ENCODE measurements around the gene TMEM140.

TMEM140 gene

DNA sequence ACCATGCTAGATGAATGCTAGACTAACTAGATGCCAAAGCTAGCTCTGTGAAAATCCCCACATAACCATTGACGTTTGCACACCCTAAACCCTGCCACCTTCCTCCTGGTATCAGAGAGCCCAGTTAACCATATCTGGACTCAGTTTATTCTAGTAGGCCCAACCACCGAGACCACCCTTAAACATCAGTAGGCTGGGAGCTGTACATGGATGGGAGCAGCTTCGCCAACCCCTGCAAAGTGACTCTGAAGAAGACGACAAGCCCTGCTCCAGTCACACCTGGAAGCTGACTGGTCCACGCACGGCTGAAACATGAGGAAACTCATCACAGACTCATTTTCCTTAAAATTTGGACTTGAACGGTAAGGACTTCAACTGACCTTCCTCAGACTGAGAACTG, 27.1 kb downstream of the TMEM140 start:
- DNase-seq (ENCODE audit: low spot score) = no peak

DNA sequence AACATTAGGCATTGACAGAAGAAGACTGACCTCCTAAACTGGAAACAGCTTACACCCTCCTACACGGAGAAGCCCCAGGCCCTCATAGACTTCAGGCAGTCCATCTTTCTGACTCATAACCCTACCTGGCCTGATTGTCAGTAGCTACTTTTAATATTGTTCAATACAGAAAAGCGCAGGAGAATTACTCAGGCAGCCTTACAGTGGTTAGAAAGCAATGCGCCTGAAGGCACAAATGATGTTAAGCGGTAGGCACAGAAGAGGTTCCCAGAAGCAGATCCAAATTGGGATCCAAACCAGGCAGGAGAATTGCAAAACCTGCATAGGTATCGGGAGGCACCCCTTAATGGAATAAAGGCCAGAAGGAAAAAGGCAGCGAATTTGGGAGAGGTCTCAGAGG, 28.1 kb downstream of the TMEM140 start:
- no peak for DNase-seq (ENCODE audit: low spot score)

DNA sequence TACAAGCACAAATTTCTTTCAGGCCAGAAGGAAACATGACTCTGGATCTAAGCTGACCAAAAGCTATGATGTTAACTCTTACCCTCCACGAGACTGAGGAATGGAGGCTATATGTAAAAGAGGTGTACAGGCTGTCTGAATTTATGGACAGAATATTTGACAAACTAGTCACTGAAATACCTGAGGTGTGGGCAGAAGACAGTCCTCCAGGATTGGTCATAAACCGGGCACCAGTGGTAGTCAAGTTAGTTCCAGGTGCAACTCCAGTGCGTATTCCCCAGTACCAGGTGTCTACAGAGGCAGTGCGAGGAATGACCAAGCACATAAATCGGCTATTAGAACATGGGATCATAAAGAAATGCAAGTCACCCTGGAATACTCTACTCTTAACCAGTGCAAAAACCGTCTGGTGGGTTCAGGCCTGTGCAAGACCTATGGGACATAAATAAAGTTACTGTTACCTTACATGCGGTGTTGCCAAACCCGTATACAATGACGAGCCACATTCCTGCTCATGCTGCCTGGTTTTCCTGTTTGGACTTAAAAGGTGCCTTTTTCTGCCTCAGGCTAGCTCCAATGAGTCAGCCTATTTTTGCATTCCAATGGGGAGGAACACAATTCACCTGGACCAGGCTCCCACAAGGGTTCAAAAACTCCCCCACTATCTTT, 29.3 kb downstream of the TMEM140 start:
- no peak for DNase-seq (ENCODE audit: low spot score)

DNA sequence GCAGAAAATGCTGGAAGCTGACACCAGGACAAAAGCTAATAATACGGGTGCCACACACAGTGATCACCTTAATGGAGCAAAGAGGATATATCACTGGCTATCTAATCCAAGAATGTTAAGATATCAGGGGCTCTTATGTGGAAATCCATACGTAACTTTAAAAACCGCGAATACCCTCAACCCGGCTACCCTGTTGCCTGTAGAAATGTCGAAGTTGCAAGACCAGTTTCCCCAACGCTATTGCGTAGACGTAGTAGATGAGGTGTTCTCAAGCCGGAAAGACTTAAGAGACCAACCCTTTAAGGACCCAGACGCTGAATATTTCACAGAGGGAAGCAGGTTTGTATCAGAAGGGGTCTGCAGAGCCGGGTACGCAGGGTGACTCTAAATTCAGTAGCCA, 30.5 kb downstream of the TMEM140 start:
- no peak for DNase-seq (ENCODE audit: low spot score)

DNA sequence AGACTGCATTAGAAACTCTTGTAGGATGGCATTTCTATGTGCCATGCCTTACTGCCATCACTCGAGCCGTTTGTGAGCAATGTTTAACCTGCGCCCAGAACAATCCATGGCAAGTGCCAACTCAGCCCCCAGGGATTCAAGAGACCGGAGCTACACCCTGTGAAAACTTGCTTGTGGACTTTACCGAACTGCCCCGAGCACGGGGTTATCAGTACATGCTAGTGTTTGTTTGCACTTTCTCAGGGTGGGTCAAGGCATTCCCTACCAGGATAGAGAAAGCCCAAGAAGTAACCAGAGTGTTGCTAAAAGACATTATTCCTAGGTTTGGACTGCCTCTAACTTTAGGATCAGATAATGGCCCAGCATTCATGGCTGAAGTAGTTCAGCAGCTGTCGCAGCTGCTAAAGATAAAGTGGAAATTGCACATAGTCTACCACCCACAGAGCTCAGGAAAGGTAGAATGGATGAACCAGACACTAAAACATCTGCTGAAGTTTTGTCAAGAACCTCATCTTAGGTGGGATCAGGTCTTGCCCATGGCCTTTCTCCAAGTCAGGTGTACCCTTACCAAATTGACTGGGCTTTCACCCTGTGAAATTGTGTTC, 31.6 kb downstream of the TMEM140 start:
- no peak for DNase-seq (ENCODE audit: low spot score)

DNA sequence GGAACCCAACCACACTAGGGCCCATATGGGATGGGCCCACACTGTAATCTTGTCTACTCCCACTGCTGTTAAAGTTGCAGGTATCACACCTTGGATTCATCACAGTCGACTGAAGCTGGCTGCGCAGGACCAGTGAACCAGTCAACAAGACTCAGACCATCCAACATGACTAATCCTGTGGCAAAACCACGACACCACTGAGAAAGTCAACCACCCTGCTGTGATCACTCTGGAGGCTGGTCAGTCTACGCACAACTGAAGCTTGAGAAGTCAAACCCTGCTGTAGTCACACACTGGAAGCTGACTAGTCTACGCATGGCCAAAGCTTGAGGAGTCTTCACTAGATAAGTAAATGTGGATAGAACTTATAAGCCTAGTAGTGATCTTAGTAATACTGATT, 32.2 kb downstream of the TMEM140 start:
- no peak for DNase-seq (ENCODE audit: low spot score)

DNA sequence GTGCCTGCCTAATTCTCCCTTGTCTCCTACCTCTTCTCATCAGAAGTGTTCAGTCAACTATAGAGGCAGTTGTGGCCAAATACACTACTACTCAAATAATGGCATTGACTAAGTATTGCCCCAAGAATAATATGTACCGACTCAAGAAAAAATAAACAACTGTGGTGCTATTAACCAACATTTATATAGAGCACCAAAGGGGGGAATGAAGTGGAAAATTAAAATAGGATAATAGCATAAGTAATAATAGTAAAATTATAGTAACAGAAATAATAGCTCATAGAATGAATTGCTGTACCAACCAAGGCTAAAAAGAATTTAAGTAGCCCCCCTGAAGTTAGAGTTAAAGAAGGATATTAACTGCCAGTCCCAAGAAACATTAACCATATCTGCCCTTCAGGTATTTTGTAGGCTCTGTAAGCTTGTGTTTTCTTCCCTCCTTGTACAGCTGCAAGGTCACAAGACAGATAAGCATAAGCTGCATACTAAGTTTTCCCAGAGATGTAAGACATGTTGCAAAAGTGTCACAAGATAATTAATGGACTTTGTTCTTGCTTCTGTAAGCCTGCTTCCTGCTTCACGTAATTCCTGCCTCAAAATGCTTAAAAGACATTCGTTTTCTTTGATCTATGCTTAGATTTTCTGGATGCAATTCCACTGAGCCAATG, 33.5 kb downstream of the TMEM140 start:
- no peak for DNase-seq (ENCODE audit: low spot score)

DNA sequence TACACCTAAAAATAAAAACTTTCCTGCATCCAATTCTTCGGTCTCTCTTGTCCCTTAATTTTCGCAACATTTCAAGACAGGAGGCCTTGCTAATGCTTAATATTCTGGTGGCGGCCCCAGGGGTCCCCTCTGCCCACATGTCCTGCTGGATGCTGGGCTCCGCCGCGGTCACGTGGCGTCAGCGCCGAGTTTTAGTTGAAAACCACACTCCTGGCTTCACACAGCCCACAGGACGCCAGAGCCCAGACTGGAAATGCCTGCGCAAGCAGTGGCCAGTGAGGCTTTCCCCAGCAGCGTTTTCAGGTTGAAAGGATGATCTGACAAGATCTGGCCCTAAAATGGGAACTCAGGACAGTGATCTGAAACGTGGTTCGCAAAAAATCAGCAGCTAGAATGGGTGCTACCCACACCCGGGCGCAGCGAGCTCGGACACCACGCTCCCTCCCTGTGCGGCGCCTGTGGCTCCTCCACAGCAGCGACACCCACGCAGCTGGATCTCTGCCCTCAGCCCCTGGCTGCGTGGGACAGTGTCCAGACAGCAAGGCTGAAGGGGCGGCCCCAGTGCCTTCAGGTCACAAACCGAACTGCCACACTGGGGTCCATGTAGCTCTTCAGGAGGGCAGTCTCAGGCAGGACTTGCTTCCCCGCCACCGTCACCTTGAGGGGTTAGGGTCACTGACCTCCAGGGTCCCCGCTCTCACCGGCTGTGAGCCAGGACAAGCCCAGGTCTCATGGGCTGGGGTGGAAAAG, 34.2 kb downstream of the TMEM140 start:
- no peak for DNase-seq (ENCODE audit: low spot score)

DNA sequence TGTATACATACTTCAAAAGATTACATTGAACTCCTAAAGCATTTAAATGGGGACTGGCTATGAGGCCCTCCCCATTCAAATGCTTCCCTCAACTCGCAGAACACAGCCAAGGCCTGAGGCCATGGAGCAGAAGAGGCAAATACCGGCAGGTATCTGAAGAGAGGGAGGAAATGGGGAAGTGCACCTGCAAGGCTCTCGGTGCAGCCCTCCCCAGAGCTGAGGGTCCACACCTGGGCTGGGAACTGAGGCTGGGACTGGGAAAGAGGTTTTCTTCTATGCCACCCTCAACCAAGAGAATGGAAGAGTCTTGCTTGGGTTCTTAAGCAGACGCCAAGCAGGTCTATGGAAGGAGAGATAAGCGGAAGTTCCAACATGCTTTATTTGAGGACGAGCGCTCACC, 35.6 kb downstream of the TMEM140 start:
- DNase-seq (ENCODE audit: low spot score) = no peak

DNA sequence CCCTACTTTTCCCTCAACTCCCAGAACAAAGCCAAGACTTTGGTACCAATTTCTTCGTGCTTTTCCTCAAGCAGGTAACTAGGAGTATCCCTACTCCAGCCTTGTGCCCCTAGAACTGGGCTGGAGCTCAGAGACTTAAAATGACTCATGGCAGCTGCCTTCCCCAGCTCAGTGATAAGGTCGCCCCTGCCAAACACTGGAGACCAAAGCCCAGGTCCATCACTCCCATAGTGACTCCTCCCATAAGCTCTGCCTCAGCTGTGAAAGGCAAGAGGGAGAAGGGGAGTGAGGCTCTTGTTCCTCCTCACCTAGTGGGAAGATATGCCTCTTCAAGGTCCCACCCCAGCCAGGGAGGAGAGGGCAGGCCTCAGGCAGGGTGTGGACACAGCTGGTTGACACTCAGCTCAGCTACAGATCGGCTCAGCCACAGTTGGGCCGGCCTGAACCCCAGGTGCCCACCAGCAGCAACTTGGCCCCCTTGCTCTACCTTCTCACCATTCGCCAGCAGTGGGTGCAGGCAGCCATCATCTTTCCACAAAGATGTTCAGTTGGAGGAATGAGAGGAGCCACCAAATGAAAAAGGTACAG, 36.5 kb downstream of the TMEM140 start:
- DNase-seq (ENCODE audit: low spot score) = no peak

DNA sequence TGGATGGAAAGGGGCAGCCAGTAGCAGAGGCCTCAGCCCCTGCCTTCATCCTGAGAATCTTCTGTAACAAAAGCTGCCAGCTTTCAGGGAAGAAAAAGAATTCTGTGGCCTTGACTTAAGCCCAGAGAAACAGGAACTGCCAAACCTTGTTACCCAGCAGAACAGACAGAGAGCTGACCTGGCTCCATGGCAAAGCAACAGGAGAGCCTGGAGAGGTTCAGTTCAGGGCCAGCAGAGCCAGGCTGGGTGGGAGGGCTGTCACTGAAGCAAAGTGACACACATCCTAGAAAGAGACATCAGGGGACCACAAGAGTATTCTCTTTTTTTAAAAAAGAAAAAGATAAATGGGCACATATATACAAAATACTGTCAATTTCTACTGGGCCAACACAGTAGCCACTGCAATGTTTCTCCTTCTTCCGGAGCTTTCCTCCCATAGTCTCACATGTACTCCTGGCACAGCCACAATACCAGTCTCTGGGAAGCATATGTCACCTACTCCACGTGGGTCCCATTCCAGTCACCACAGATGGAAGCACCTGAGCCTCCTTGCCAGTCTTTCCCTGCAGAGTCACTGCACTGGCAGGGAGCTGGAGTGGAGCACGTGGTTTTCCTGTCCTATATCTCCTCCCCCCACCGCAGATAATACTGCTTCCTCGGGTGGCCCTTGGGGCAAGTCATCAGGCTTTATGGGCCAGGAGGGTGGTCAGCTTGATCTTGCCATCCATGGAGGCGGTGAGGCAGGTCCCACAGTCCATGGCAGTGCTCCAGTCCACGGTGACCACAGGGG, 37.8 kb downstream of the TMEM140 start:
- peak; percentile 94 for DNase-seq (ENCODE audit: low spot score)

DNA sequence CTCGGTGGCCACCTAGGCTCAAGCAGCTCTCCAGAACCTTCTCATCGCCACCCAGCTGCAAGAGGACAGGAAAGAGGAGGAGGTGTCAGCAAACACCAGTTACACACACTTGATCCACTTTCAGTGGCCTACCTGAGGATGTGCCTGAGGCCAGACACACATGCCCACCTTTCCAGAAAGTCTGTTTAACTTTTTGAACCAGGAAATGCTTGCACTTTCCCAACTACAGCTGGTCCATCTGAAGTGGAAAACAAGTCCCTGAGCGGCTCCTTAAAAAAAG, 38.3 kb downstream of the TMEM140 start:
- no peak for DNase-seq (ENCODE audit: low spot score)

DNA sequence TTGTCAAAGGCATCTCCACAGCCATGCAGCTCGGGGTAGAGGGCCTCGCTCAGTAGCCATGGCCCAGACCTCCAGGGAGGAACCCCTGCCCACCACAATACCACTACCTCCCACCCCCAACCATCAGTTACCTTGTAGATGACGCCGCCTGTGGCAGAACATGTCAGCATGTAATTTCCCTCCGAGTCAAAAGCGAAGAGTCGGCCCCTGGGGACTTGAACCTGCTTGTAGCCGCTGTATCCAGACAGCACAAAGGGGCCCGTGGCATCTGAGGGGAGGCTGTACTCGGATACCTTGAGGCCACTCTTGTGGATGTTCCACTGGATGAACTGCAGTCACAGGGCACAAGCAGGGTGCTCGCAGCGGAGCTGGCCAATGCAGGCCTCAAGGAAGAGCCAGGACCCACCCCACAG, 39.0 kb downstream of the TMEM140 start:
- DNase-seq (ENCODE audit: low spot score) = no peak

DNA sequence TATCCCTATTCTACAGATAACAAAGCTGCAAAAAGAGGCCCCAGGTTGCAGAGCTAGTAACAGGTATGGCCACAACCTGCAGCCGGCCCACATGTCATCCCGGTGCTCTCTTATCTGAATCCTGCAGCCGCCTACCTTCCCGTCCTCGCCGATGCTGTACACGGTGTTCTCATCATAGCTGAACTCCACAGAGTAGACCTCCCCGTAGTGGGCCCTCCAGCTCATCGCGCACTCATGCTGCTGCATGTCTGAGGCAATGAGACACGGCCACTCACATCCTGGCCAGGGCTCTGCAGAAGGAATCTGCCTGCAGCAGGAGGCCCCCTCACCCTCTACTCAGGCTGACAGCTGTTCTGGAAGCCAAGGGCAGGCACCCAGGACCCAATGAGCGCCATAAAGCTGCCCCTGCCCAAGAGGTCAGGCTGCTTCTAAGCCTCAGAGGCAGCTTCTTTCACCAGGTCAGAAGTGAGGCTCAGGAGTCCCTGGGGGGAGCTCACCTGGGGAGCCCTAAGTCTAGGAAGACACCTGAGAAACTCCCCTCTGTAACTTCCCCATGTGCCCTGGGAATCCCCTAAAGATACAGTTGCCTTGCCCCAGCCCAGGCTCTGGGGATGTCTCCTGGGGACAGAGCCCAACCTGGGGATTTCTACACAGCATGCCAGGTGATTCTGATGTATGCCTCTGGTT, 40.6 kb downstream of the TMEM140 start:
- no peak for DNase-seq (ENCODE audit: low spot score)

DNA sequence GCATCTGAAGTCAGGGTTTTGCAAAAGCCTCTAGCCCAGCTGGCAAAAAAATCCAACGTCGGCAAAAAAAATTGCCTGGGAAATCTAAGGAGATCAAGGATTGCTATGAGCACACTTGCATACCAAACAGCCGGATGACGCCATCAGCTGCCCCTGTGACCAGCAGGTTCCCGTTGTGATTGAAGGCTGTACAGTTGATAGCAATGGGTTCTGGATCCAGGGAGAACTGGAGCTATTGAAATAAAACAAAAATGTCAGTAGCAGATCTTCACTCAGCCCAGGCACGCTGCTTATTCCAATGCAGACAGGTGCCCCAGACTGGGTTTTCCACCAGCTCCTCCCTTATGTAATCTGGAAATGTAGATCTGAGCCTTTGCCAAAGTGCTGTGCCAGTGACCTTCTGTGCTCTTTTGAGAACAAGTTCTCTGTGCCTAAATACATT, 41.4 kb downstream of the TMEM140 start:
- DNase-seq (ENCODE audit: low spot score) = peak; percentile 84

DNA sequence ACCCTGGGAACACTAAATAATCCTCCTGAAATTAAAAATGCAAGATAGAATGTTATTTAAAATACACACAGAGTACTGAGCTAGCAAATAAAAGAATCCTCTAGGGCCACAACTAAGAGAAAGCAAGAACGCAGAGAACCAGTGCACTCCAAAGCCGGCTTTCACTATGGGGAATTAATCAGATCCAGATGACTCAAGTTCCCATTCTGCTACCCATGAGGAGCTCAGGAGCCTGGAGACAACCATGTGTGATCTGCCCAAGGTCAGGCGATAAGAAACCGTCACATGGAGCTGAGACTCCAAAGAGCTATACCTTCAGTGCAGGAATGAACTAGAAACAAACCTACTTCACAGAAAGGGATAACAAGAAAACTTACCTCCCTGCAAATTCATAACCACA, 42.1 kb downstream of the TMEM140 start:
- DNase-seq (ENCODE audit: low spot score) = no peak

DNA sequence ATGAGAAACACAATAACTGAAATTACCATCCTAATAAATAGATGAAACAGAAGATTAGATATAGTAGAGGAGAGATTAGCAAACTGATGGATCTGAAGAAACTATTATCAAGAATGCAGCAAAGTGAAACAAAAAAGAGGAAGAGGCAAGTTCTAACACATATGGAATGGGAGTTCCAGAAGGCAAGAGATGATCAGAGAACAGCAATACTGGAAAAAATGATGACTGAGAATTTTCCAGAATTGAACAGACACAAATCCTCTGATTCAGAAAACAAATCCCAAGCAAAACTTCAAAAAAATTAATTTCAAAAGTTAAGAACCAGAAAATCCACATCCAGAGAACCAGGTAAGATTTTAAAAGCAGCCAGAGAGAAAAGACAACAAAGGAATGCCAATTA, 42.8 kb downstream of the TMEM140 start:
- no peak for DNase-seq (ENCODE audit: low spot score)

DNA sequence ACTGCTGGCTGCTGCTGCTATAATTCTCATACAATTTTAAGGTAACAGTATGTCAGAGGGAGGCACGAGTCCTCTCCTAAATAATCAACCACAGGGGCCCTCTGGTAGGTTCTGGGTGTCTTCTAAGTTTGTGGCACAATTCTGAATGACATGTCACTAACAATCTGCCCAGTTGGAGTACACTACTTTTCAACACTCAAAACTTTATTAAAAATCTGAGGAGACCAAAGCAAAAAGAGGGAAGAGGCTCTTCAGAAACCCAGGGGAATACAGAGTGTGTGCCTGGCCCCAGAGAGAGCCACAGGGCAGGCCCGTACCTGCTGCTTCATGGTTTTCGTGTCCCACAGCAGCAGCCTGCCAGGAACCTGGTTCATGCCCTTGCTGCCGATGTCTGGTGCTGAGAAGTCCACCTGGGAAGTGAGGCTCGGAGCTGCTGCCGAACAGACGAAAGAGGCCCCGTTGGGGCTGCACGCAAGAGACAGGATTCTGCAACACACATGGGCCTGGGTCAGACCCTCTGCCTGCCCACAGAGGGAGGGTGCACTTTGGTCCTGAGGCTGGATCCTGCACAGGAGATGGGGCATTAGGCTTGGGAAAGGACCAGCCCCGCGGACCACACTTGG, 45.2 kb downstream of the TMEM140 start:
- DNase-seq (ENCODE audit: low spot score) = no peak

DNA sequence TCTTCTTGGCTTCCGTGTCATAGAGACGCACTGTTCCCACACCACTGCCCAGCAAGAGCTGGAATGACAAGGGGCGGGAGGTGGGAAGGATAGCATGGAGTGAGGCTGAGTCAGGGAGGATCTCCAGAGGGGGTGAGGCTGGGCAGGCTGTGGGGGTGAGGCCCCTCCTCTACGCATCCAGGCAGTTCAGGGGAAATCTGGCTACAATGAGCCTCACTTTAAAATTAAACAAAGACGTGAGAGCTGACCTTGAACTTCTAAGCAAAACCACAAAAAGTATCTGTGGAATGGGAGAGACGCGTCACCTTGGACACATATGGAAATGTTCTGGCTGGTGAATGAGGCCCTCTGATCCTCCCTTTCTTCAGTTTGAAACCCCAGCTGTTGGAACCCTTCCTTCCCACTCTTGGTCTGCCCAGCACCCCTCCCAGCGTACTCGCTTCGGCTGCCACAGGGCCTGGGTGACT, 45.8 kb downstream of the TMEM140 start:
- DNase-seq (ENCODE audit: low spot score) = no peak

DNA sequence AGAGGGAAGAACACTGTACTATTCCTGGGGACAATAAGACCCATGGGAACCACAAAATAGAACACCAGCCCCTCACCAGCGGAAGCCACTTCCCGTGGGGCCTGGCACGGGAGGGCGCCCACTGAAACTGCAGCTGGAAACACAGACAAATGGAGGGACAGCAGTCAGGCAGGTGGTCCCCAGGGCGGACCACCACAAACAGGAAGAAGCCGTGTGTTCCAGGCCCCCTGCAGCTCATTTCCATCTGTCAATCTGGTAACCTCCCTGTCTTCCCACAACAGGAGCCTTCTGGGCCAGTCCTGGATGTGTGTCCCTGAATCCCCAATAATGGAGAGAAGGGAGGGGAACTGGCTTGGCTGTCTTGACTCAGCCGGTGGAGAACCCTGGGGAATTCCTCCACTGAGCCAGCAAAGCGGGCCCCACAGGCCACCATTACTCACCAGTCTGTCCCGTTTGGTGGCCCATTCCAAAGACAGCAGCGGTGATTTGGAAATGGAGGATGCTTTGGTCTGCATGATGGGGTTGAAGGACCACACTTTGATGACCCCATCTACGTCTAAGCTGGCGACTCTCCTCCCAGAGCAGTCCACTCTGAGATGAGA, 46.7 kb downstream of the TMEM140 start:
- no peak for DNase-seq (ENCODE audit: low spot score)
